GM19372 (cell line): ENCODE measurements around the gene ARHGAP40.

Experiments used
- ATAC-seq: cut with Tn5 transposase; IDR thresholded peaks from one replicate; pipeline ENCODE4 v1.9.1; 2021; ENCODE audit warnings: mild to moderate bottlenecking, low read depth, moderate library complexity; ENCODE audit not compliant: unreplicated experiment

ARHGAP40 gene

DNA sequence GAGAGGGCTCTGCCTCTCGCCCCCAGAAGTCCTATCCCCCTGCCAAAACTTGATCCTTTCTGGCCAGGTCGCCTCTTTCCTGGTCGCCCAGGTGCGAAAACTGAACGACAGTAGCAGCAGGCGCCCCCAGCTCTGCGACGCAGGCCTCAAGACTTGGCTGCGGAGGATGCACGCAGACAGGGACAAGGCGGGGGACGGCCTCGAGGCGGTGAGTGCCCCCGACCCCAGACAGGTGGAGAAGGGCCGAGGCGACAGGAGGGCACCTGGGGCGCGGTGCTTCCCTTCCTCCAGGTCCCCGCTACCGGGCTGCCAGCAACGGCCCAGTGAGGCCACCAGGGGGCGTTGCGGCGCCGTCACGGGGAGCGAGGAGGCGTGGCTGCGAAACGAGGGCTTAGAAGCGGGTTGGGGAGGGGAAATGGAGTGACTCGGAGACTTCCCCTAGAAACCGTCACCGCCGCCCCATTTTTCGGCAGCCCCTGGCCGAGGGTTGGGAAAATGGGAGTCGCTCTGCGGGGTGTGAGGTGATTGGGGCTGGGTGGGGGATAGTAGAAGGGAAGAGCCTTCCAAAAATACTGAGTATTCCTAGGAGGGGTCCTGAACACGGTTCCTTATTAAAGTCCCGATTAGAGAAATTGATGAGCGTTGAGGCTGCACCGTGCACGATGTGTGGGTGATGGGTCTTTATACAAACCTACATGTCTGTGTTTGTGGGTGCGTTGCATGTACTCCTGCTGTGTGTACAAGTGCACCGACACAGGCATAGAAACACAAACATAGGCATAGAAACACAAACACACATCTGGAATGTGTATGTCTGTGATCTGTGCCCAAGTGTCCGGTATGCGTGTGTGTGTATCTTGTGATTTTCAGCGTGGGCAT lies 44.6 kb downstream of the ARHGAP40 start:
- ATAC-seq, result peak; percentile 80

DNA sequence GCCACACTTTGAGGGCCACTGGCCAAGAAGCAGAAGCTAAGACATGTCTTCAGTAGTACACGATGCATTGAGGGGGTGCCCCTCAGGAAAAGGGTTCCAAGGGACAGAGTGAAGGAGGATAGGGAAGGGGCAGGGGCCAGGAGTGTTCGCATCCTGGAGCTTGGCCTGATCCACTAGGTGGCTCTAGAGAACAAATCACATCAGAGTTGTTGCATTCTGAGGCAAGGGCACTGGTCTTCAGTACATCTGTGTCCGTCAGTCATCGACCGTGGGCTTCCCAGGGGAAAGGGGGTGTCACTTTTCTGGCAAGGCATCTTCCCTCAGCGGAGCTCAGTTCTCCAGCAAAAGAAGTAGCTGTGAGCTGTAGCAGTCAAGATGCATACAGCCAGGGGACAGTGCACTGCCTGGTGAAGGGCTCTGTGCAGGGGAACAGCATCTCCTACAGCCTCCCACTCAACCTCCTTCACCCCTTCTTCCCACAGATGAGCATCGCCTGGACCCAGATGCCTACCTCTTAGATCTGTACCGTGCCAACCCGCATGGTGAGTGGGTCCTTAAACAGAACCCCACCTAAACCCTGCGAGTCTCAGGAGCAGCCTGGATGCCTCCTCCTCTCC lies 47.8 kb downstream of the ARHGAP40 start:
- ATAC-seq, result no peak

DNA sequence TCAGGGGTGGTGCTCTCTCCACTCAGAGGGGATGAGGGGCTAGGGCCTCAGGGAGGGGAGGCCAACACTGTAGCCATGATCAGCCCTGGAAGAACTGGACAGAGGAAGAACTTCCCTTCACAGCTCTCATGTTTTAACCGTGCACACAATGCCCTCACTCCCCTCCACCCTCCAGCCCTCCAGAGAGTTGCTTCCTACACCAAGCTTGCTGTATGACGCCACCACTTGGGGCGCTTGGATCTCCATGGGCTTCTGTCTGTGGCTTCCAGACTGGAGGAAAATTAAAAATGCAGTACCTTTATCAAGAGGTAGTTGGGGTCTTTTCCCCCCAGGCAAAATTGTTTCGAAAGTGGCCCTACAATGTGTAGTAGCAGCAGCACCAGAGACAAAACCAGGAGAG lies 48.4 kb downstream of the ARHGAP40 start:
- ATAC-seq, result no peak

DNA sequence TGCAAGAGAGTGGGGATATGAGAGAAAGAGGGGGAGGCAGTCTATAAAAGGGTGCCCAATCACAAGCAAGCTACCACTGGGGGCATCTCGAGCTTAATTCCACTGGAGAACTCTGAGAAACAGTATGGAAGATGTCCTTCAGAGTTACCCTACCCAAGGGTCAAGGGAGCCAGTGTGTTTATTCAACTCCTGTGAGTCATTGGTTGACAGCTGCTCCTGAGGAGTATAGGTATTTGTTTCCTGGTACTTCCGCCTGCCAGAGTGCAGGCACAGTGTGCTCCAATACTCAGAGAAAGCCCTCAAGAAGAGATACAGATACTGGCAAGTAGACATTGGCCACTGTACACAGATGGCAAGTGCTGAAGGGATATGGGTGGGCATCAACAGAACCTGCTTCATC lies 49.5 kb downstream of the ARHGAP40 start:
- no peak for ATAC-seq

DNA sequence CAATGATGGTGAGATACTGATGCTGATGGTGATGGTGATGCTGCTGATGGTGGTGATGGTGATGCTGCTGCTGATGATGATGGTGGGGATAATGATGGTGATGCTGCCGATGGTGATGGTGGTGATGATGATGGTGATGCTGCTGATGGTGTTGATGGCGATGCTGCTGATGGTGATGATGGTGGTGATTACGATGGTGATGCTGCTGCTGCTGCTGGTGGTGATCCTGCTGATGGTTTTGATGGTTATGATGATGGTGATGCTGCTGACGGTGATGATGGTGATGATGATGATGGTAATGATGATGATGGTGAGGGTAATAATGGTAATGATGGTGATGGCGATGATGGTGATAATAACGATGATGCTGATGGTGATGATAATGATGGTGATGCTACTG lies 50.0 kb downstream of the ARHGAP40 start:
- ATAC-seq, result no peak

DNA sequence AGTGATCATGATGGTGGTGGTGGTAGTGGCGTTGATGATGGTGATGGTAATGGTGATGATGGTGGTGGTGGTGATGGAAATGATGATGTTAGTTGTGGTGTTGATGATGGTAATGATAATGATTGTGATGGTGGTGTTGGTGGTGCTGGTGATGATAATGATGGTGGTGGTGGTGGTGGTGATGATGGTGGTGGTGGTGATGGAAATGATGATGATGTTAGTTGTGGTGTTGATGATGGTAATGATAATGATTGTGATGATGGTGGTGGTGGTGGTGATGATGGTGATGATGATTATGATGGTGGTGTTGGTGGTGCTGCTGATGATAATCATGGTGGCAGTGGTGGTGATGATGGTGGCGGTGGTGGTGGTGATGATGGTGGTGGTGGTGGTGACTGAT lies 51.4 kb downstream of the ARHGAP40 start:
- no peak for ATAC-seq

DNA sequence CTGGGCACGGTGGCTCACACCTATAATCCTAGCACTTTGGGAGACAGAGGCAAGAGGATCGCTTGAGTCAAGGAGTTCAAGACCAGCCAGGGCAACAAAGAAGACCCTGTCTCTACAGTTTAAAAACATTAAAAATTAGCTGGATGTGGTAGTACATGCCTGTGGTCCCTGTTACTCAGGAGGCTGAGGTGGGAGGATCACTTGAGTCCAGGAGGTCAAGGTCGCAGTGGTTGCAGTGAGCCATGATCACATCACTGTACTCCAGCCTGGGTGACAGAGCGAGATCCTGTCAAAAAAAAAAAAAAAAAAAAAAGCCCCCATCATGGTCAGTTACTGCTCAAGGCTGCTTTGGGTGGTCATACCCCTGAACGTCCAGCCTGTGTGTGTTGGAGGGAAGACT lies 55.8 kb downstream of the ARHGAP40 start:
- no peak for ATAC-seq

DNA sequence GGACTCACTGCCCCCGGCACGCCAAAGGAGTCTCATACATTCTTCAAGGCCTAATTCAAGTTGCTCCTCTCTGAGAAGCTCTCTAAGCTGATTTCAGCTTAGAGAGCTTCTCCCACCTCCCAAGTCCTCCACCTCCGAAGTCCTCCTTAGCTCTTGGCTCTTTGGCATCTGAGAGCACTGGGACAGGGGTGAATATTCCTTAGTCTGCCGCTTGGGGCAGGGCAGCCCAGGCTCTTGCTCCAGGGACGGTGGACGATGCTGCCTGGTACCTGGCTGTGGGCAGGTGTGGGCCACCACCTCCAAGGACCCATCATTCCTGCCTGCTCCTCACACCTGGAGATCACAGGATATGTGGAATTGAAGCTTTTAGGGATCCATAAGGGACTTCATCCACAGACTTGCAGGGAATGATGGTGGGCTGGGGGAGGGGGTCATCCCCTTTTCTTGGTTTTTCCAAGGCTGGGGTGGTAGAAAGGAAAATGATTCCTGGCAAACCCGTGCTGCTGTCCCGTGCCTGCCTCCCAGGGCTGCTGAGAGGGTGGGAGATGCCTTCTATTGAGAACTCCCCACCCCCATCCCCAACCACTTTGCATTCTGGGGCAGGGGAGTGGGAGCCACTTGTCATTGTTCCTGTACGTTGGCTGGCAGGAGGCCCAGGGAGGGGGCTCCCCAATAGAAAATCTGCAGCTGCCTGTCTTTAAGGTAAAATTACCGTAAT lies 57.4 kb downstream of the ARHGAP40 start:
- ATAC-seq, result no peak

DNA sequence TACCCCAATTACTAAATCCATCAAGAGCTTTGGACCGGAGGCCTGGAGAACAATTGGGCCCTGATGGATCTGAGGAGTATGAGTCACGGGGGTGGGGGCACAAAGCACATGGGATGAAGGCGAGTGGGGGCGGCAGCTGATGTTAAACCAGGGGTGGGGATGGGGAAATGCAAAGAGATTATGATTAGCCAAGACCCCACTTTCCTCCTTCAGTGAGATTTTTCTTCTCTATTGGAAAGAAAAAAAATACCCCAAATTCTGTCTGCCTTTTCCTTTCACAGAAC lies 57.9 kb downstream of the ARHGAP40 start:
- no peak for ATAC-seq

DNA sequence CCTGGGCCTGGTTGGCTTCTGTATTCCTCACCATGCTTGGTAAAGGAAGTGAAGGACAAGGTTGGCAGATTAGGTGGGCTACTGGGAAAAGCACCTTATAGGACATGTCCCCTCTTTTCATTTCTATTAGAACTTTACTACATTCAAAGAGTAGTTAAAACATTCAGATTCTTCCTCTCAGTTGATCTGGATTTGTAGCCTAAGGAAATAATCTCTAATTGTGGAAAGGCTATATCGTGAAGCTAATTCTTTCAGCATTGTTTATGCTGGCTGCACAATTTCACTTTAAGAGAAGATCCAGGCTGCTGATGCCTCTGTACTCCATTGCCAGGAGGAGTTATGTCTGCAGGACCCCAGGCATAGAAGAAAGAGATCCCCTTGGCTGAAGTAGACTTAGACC lies 58.8 kb downstream of the ARHGAP40 start:
- no peak for ATAC-seq

DNA sequence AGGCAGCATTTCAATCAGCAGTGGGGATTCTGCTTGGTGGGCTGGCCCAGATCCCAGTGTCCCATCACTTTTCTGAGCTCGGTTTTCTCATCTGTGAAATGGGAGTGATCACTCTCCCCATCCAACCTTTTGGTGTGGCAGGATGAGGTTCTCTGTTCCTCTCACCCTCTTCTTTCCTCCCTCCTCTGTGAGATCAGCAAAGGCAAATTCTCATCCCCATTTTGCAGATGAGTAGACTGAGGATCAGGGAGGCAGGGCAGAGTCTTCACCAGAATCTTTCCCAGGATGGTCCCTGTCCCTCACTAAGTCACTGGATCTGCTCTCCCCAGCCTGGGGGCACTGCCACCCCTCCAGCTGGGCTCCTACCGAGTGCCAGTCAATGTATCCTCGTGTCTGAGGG lies 62.1 kb downstream of the ARHGAP40 start:
- no peak for ATAC-seq

DNA sequence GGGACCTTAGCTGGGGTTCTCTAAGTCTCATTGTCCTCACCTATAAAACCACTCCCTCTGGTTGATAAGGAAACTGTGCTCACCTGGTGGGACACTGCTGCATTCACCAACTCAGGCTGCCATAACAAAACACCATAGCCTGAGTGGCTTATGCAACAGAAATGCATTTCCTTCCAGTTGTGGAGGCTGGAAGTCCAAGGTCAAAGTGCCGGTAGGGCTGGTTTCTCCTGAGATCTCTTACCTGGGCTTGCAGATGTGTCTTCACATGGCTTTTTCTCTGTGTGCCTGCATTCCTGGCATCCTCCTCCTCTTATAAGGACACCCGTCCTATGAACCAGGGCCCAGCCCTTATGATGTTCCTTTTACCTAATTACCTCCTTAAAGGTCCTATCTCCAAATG lies 62.7 kb downstream of the ARHGAP40 start:
- ATAC-seq, result no peak

DNA sequence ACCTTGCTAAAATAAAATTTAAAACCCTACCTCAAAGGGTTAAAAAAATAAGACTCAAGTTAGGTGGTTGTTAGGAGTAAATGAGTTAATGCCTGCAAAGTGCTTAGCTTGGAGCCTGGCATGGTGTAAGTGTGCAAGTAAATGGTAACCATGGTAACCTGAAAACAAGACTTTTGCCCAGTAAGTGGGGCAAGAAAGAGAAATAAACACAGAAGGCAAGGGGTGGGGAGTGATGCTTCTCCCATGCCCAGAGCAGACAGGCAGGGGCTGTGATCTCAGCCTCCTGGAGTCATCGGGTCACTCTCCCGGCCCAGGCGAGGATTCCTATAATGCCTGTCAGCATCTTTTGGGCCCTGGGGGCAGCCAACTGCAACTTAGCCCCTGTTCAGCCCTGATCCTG lies 63.5 kb downstream of the ARHGAP40 start:
- ATAC-seq, result no peak

DNA sequence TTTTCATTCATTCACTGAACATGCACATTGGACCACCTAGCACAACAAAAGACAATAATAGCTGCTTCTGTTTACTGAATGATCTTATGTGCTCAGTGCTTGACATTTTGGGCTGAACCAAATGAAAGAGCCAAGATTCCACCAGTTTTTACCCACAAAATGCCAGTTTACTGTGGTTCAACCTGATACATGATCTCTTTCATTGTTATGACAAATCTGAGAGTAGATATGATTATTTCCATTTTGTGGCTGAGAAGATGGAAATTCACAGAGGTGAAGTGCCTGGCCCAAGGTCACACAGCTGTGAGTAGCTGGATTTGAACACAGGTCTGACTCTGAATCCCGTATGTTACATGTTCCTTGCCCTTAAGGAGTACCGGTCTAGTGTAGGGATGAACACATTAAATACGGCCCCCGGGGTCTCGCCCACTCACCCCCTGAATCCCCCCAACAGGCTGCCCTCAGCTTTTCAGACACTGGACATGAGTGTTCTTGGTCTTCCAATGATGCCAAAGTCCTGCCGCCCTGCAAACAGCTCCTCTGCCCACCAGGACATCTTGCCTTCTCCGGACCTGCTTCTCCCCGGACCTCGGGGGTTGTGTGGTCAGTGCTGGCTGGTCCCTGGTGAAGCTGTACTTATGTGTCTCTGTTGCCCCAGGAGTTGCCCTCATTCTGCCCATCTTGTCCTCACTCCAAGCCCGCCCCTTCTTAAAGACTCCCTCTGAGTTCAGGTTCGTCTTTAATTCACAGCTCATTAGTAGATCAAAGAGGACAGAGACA lies 64.1 kb downstream of the ARHGAP40 start:
- ATAC-seq, result no peak

DNA sequence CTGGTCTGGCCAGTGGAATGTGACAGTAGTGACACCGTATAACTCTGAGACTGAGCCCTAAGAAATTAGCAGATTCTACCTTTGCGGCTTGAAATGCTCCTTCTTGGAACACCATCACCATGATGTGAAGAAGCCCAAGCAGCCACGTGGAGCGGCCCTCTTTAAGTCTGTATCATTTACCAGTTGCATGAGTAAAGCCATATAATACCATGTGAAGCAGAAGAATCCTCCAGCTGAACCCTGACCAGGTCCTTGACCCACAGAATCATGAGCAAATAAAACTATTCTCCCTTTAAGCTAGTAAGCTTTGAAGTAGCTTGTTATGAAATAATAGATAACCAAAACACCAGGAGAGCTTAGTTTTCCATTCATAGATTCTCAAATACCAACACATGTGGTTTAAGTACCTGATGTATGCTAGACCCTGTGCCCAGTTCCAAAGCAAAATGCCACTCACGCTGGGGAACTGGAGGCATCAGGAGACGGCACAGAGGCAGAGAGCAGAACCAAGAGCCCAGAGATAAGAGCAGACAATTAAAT lies 65.9 kb downstream of the ARHGAP40 start:
- ATAC-seq, result no peak

DNA sequence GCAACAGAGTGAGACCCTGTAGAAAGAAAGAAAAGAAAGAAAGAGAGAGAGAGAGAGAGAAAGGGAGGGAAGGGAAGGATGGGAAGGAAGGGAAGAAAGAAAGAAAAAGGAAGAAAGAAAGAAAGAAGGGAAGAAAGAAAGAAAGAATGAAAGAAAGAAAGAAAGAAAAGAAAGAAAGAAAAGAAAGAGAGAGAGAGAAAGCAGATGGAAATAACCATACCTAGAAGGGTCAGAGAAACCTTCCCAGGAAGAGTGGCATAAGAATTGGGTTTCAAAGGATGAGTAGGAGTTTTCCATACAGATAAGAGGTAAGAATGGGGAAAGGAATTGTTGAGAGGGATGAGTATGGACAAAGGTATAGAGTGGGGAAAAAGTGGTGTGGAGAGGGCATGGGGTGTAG lies 68.1 kb downstream of the ARHGAP40 start:
- ATAC-seq, result no peak

DNA sequence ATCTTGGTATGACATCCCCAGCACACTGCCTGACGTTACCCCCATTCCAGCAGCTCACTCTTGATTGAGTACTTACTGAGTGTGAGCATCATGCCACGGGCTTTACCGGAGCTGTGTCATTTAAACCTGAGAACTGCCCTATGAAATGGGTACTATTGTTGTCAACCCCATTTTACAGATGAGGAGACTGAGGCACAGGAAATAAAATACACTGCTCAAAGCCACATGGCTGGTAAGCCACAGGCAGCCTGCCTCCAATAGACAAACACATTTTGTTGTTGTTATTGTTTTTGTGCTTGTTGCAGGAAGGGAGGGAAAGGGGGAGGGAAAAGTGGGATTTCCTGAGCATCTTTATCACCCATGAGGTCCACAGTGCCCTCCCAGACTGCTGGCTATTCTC lies 69.2 kb downstream of the ARHGAP40 start:
- no peak for ATAC-seq

DNA sequence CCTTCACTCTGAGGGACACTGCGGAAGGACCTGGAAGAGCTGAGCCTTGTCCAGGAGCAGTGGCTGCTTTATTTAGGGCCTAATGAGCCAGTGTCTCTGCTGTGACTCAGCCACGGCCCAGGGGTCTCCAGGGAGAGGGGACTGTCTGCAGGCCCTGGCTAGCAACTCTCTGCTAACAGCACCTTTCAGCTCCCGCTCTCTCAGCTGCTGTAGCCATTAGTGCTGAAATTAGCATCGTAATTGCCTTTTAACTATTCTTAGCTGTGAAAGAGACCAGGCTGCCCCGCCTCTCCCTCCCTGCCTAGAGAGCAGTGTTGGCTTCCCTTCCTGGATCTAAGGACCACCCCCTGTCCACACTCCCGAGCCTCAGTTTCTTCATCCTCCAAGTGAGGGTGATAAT lies 69.6 kb downstream of the ARHGAP40 start:
- no peak for ATAC-seq

DNA sequence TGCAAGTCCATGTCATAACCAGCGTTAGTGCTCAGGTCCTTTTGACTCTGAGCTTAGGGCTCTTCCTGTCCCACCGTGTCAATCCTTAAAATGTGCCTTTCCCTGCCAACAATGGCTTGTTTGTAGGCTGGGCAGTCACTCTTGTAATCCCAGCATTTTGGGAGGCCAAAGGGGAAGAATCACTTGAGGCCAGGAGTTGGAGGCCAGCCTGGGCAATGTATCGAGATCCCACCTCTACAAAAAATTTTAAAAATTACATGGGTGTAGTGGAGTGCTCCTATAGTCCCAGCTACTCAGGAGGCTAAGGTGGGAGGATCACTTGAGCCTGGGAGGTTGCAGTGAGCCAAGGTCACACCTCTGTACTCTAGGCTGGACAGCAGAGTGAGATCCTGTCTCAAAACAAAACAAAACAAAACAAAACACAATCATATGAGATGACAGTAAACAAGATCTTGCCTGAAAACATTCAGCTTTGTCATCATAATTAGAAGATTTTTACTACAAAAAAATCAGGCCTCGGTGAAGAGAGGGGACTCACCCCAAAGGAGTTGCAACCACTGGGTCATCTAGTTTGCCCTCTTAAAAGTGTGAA lies 70.2 kb downstream of the ARHGAP40 start:
- no peak for ATAC-seq

DNA sequence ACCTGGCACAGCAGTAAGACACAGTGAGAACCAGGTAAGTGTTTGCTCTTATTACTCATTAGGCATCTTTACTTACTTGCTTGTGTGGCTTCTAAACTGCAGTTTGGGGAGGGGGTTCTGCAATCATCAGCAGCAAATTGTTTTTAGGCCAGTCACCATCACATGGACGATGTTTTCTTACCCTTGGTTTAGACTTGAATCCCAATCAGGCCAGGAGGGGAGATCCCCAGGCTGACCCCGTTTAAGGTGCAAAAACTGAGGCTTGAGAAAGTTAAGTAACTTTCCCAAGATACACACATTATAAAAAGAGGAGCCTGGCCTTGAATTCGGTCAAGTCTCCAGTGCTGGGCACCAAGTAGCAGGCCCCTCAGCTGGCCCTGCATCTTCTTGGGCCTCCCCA lies 70.9 kb downstream of the ARHGAP40 start:
- no peak for ATAC-seq
